Smooth muscle cell (in vitro differentiated cells): ENCODE data around the gene LDLRAP1. TPM values are rescaled to one million over a fixed set of nuclear protein-coding genes. Genes with fewer than 3 reads are reported as not detected.

Experiments used
- DNase-seq: peaks from one replicate; lab custom pipeline; 2025; ENCODE audit not compliant: unreplicated experiment; lab: John Stamatoyannopoulos, UW
- H2AFZ ChIP-seq: fragments of 200-600 bp; sonication (generic); 2 replicates; pipeline ENCODE4 v1.6.0; 2016; ENCODE audit warnings: antibody characterized with exemption, low read depth, mild to moderate bottlenecking
- H3F3A ChIP-seq: fragments of 200-600 bp; sonication (generic); 2 replicates; pipeline ENCODE4 v1.6.0; 2017; ENCODE audit warnings: antibody characterized with exemption, low read depth
- H3K27ac ChIP-seq: fragments of 200-600 bp; sonication (generic); 2 replicates; pipeline ENCODE4 v1.5.1; 2016; ENCODE audit warnings: low read depth, mild to moderate bottlenecking
- H3K27me3 ChIP-seq: fragments of 200-600 bp; sonication (generic); 2 replicates; pipeline ENCODE4 v1.6.1; 2016; ENCODE audit warnings: low read depth, mild to moderate bottlenecking
- H3K36me3 ChIP-seq: fragments of 200-600 bp; sonication (generic); 2 replicates; pipeline ENCODE4 v1.5.1; 2016; ENCODE audit warnings: low read depth
- H3K4me1 ChIP-seq: fragments of 200-600 bp; sonication (generic); 2 replicates; pipeline ENCODE4 v1.5.1; 2016; ENCODE audit warnings: low read depth
- H3K4me2 ChIP-seq: fragments of 200-600 bp; sonication (generic); 2 replicates; pipeline ENCODE4 v1.6.0; 2016; ENCODE audit warnings: mild to moderate bottlenecking
- H3K4me3 ChIP-seq: fragments of 200-600 bp; sonication (generic); 2 replicates; pipeline ENCODE4 v1.5.1; 2016; ENCODE audit warnings: mild to moderate bottlenecking
- H3K79me2 ChIP-seq: fragments of 200-600 bp; sonication (generic); 2 replicates; pipeline ENCODE4 v1.6.0; 2016; ENCODE audit warnings: low read depth, mild to moderate bottlenecking
- H3K9ac ChIP-seq: fragments of 200-600 bp; sonication (generic); 2 replicates; pipeline ENCODE4 v1.6.0; 2016; ENCODE audit warnings: low read depth
- H3K9me3 ChIP-seq: fragments of 200-600 bp; sonication (generic); replicated peaks from 2 replicates; pipeline ENCODE4 v1.5.1; 2016; ENCODE audit warnings: low read depth
- H4K20me1 ChIP-seq: fragments of 200-600 bp; sonication (generic); 2 replicates; pipeline ENCODE4 v1.6.0; 2016; ENCODE audit warnings: low read depth
- WGBS: methylation state at CpG from one replicate; pipeline ENCODE4 v1.1.7; 2016; ENCODE audit warnings: low lambda C conversion rate; 5-methylcytosine and 5-hydroxymethylcytosine counted together
- polyA plus RNA-seq: library from polyadenylated mRNA; unstranded; fragments of >200 nt; fragmentation: Nextera tagmentation; extraction: Ambion mirVana; gene quantifications from 2 replicates; pipeline ENCODE4 v1.2.1, GENCODE V29; 2016
- total RNA-seq: library from RNA; depleted of rRNA; stranded (reverse); fragments of >200 nt; gene quantifications from 2 replicates; pipeline ENCODE4 v1.2.3, GENCODE V29; 2014
- TF ChIP-seq, protein P1 (sequence below): fragments of 200-600 bp; sonication (generic); IDR thresholded peaks from 2 replicates; pipeline ENCODE4 v1.5.1; 2017; ENCODE audit warnings: borderline replicate concordance, mild to moderate bottlenecking, antibody characterized with exemption; ENCODE audit not compliant: insufficient read depth, poor library complexity, severe bottlenecking

Gene LDLRAP1
- total and polyA plus RNA-seq, 2 experiments from 2014 or later = 19.5 to 39.0 TPM

DNA sequence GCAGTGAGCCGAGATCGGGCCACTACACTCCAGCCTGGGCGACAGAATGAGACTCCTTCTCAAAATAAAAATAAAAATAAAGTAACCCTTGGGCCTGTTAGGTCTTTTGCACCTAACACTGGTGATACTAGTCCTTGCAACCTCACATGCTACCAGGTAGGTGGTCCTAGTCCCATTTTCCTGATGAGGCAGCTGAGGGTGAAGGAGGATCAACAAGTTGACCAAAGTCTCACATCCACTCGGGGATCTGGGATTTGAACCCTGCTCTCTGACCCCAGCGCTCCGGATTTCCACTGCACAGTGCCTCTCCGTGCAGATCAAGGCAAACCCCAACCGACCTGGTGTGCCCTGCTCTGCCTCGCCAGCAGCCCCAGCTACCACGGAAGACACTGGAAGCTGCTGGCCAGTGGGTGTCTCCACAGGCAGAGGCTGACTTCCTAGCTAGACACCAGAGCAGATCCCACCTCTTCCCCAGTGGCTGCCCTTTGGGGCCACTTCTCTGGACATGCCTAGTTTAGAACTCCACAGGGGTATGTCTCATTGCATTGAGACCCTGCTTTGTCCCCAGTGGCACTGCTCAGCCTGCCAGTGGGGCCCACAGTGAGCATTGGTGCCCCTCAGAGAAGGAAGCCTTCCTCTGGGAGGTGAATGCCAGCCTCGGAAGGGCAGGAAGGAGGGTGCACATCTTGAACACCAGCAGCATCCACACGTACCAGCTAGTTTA, 27.6 kb downstream of the LDLRAP1 start:
- H2AFZ ChIP-seq = no peak overlapping the region
- H3K36me3 ChIP-seq = no peaks in the 10 kb centered on the region
- DNase-seq = no peak
- H3K4me2 ChIP-seq = no peak overlapping the region
- no peak overlapping the region for H3K4me3 ChIP-seq
- peaks cover 25% of the 10 kb centered on the region for H3F3A ChIP-seq
- 87% methylated on average over 12 of the region's 12 CpGs for WGBS
- H3K4me1 ChIP-seq = peaks cover 26% of the 10 kb centered on the region
- H3K9ac ChIP-seq = peak overlapping the region; percentile 15
- H3K79me2 ChIP-seq = no peaks in the 10 kb centered on the region
- no peaks in the 10 kb centered on the region for H3K9me3 ChIP-seq
- H3K27me3 ChIP-seq = no peaks in the 10 kb centered on the region
- TF ChIP-seq, protein P1, sequence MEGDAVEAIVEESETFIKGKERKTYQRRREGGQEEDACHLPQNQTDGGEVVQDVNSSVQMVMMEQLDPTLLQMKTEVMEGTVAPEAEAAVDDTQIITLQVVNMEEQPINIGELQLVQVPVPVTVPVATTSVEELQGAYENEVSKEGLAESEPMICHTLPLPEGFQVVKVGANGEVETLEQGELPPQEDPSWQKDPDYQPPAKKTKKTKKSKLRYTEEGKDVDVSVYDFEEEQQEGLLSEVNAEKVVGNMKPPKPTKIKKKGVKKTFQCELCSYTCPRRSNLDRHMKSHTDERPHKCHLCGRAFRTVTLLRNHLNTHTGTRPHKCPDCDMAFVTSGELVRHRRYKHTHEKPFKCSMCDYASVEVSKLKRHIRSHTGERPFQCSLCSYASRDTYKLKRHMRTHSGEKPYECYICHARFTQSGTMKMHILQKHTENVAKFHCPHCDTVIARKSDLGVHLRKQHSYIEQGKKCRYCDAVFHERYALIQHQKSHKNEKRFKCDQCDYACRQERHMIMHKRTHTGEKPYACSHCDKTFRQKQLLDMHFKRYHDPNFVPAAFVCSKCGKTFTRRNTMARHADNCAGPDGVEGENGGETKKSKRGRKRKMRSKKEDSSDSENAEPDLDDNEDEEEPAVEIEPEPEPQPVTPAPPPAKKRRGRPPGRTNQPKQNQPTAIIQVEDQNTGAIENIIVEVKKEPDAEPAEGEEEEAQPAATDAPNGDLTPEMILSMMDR = no peak
- H4K20me1 ChIP-seq = no peaks in the 10 kb centered on the region
- peak overlapping the region; percentile 99 for H3K27ac ChIP-seq

GRCh38 chr1:25571522-25571970, 28.1 kb downstream of the LDLRAP1 start:
- 96% methylated on average over 6 of the region's 6 CpGs for WGBS
- Histone ChIP-seq H3F3A (peaks cover 25% of the 10 kb centered on the region), H2AFZ (no peak overlapping the region), H4K20me1 (no peaks in the 10 kb centered on the region), H3K4me1 (peaks cover 20% of the 10 kb centered on the region), H3K9me3 (no peaks in the 10 kb centered on the region), H3K9ac (no peak overlapping the region), H3K4me2 (no peak overlapping the region), H3K27me3 (no peaks in the 10 kb centered on the region), H3K36me3 (no peaks in the 10 kb centered on the region), H3K4me3 (no peak overlapping the region), H3K79me2 (no peaks in the 10 kb centered on the region), H3K27ac (no peak overlapping the region)
- TF ChIP-seq, protein P1 = peak; percentile 5
- DNase-seq = no peak

- no peak for DNase-seq
- Histone ChIP-seq H3K9me3 (no peaks in the 10 kb centered on the region), H4K20me1 (no peaks in the 10 kb centered on the region), H3K4me1 (peaks cover 16% of the 10 kb centered on the region), H3K79me2 (no peaks in the 10 kb centered on the region), H3K27me3 (no peaks in the 10 kb centered on the region), H3K9ac (no peak overlapping the region), H3K4me2 (no peak overlapping the region), H3F3A (peaks cover 25% of the 10 kb centered on the region), H2AFZ (no peak overlapping the region), H3K4me3 (no peak overlapping the region), H3K27ac (no peak overlapping the region), H3K36me3 (no peaks in the 10 kb centered on the region)
- WGBS = 91% methylated on average over 5 of the region's 5 CpGs
- TF ChIP-seq, protein P1 = peak; percentile 0
Observed at GRCh38 chr1:25572107-25572506, 28.7 kb downstream of the LDLRAP1 start.
